ENCODE data around the gene ATP11A.

- TF ChIP-seq EZH2phosphoT487 (IDR thresholded peaks at IDR 0.05; ENCODE audit: insufficient read depth, low read depth) = no peak
- no peak for TF ChIP-seq EZH2 (IDR thresholded peaks at IDR 0.05; ENCODE audit: insufficient read depth, poor library complexity, severe bottlenecking)
Observed at GRCh38 chr13:112849500-112849899, 159.7 kb downstream of the ATP11A start.
